Fibroblast of lung (primary cell): Measurements from ENCODE around the gene WDR81. TPM values are rescaled to one million over a fixed set of nuclear protein-coding genes. Genes with fewer than 3 reads are reported as not detected.

ENCODE experiments used
- DNase-seq, 2 donors: peaks; one replicate each; pipeline versions ENCODE4 v3.0.0 to v3.0.0-alpha.2; 2010; ENCODE audit warnings: low read depth in 2 of 2
- H2AFZ ChIP-seq: 2 replicates; pipeline ENCODE4 v1.5.1; 2012; ENCODE audit warnings: low read length, control low read depth, inconsistent platforms
- H3K27ac ChIP-seq: 2 replicates; pipeline ENCODE4 v1.5.1; 2011; ENCODE audit warnings: low read length, control low read depth; ENCODE audit not compliant: insufficient read depth
- H3K27me3 ChIP-seq: 2 replicates; pipeline ENCODE4 v1.5.1; 2011; ENCODE audit warnings: mild to moderate bottlenecking, low read length; ENCODE audit not compliant: control insufficient read depth, insufficient read depth
- H3K36me3 ChIP-seq: 2 replicates; pipeline ENCODE4 v1.5.1; 2011; ENCODE audit warnings: low read length; ENCODE audit not compliant: control insufficient read depth, insufficient read depth
- H3K4me1 ChIP-seq: 2 replicates; pipeline ENCODE4 v1.5.1; 2011; ENCODE audit warnings: low read length; ENCODE audit not compliant: control insufficient read depth, insufficient read depth; ENCODE audit errors: extremely low read depth
- H3K4me2 ChIP-seq: 2 replicates; pipeline ENCODE4 v1.5.1; 2011; ENCODE audit warnings: low read length, control low read depth; ENCODE audit not compliant: insufficient read depth; ENCODE audit errors: extremely low read depth
- H3K4me3 ChIP-seq, 4 experiments: fragments of 200-600 bp in 1 of 4; sonication (generic) in 1 of 4; replicated peaks in 1 of 4; 2 replicates each; pipeline ENCODE4 v1.5.1; 2011 to 2016; ENCODE audit warnings: low read length in 4 of 4, low read depth in 3 of 4, mild to moderate bottlenecking in 3 of 4, control low read depth in 2 of 4, inconsistent platforms in 1 of 4, mixed read lengths in 1 of 4; ENCODE audit not compliant: insufficient read depth in 1 of 4; ENCODE audit errors: control extremely low read depth in 1 of 4
- H3K79me2 ChIP-seq: 2 replicates; pipeline ENCODE4 v1.5.1; 2012; ENCODE audit warnings: mild to moderate bottlenecking, low read length, inconsistent platforms; ENCODE audit not compliant: control insufficient read depth, insufficient read depth
- H3K9ac ChIP-seq: 2 replicates; pipeline ENCODE4 v1.5.1; 2011; ENCODE audit warnings: mild to moderate bottlenecking, low read length, control low read depth; ENCODE audit not compliant: insufficient read depth
- H3K9me3 ChIP-seq: 2 replicates; pipeline ENCODE4 v1.5.1; 2012; ENCODE audit warnings: low read depth, low read length; ENCODE audit not compliant: control insufficient read depth, insufficient read depth
- H4K20me1 ChIP-seq: 2 replicates; pipeline ENCODE4 v1.5.1; 2011; ENCODE audit warnings: low read length; ENCODE audit not compliant: control insufficient read depth, insufficient read depth; ENCODE audit errors: extremely low read depth
- EZH2 ChIP-seq: IDR thresholded peaks from 2 replicates; pipeline ENCODE4 v1.5.1; 2012; ENCODE audit warnings: low read length, control low read depth, mild to moderate bottlenecking; ENCODE audit errors: missing control alignments
- polyA plus RNA-seq, 2 donors: library from polyadenylated mRNA; depleted of rRNA in 1 of 2; stranded (reverse) in 1 of 2; unstranded in 1 of 2; fragments of >200 nt; gene quantifications; 2 replicates each; pipeline ENCODE4 v1.2.1, GENCODE V29; 2011 to 2012; ENCODE audit warnings: missing spikeins in 1 of 2
- total RNA-seq: library from RNA; depleted of rRNA; stranded (reverse); fragments of >200 nt; gene quantifications from 2 replicates; pipeline ENCODE4 v1.2.1, GENCODE V29; 2014
- TF ChIP-seq, protein P1 (sequence below), 2 donors: IDR thresholded peaks in 1 of 2; conservative IDR thresholded peaks in 1 of 2; 1 replicate in 1 of 2; 2 replicates in 1 of 2; pipeline ENCODE4 v1.5.1; 2011 to 2012; ENCODE audit warnings: low read length in 2 of 2, control low read depth in 1 of 2, inconsistent platforms in 1 of 2, low read depth in 1 of 2, mild to moderate bottlenecking in 1 of 2

The WDR81 gene
- total and polyA plus RNA-seq, 2 donors (not counting 1 experiment from before 2014, with no cell fraction given): 5.4 to 31.5 TPM

DNA sequence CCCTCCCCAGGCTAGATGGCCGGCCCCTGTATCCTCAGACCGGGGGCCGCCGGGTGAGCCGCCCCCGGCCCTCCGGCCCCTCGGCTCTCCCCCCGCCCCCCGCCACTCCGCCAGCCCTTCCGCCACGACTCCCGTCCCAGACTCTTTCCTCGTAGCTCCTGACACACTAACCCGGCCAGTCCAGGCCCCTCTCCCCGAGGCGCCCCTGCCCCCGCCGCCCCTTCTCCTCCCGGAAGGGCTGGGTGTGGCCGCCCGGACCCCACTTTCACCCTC is 8.8 kb upstream of the WDR81 start:
- Histone ChIP-seq H3K9ac (peak overlapping the region; percentile 99), H4K20me1 (peaks cover 12% of the 10 kb centered on the region), H3K4me3 (peak overlapping the region; percentile 78 to 98 (median 84)), H3K4me2 (no peak overlapping the region), H3K4me1 (peaks cover 30% of the 10 kb centered on the region), H3K9me3 (no peaks in the 10 kb centered on the region), H3K27me3 (no peaks in the 10 kb centered on the region), H3K36me3 (peaks cover 25% of the 10 kb centered on the region), H3K79me2 (peaks cover 41% of the 10 kb centered on the region), H3K27ac (peak overlapping the region; percentile 99), H2AFZ (no peak overlapping the region)
- TF ChIP-seq, protein P1, sequence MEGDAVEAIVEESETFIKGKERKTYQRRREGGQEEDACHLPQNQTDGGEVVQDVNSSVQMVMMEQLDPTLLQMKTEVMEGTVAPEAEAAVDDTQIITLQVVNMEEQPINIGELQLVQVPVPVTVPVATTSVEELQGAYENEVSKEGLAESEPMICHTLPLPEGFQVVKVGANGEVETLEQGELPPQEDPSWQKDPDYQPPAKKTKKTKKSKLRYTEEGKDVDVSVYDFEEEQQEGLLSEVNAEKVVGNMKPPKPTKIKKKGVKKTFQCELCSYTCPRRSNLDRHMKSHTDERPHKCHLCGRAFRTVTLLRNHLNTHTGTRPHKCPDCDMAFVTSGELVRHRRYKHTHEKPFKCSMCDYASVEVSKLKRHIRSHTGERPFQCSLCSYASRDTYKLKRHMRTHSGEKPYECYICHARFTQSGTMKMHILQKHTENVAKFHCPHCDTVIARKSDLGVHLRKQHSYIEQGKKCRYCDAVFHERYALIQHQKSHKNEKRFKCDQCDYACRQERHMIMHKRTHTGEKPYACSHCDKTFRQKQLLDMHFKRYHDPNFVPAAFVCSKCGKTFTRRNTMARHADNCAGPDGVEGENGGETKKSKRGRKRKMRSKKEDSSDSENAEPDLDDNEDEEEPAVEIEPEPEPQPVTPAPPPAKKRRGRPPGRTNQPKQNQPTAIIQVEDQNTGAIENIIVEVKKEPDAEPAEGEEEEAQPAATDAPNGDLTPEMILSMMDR (conservative IDR thresholded peaks at IDR 0.05 in 1 of 2, IDR thresholded peaks at IDR 0.05 in 1 of 2; ENCODE audit: low read depth in 1 of 2, low read length in 2 of 2): no peak
- no peak for TF ChIP-seq EZH2
- no peak for DNase-seq

DNA sequence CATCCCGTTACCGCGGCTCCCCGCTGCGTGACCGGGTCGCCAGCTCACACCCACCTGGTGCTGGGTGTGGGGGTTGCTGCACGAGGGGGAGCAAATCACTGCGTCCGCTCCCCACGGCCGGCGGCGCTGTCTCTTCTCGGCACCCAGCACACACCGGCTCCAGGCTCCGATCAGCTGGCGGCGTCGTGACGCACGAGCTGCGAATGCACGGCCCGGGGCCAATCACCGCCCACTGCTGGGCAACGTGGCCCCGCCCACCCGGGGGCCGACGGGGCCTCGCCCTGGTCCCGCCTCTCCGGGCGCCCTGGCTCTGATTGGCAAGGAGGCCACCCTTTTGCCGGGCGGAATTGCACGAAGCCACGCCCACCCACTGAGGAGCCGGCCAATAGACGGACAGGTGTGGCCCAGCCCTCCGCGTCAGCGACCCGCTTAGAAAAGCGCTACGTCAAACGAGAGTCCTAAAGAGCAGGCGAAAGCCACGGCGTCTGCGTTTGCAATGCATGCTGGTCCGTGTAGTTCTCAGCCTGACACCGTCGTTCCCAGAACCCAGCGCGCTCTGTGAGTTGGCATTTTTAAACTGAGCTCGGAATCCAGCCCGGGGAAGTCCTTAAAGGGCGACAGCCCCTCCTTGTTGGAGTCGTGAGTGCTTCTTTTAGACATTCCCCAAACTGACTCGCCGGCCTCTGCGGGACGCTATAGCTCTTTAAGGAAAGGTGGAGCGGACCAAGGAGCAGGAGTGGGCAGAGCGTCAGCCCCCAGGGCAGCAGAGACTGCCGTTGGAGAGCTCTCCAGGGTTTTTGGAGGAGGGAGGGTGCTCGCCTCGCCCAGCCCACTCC is 8.2 kb upstream of the WDR81 start:
- H3K9ac ChIP-seq: peak overlapping the region; percentile 99
- peak; percentile 100 for DNase-seq
- peak overlapping the region; percentile 82 to 98 (median 91) for H3K4me3 ChIP-seq
- peaks cover 30% of the 10 kb centered on the region for H3K4me1 ChIP-seq
- H3K79me2 ChIP-seq: peaks cover 39% of the 10 kb centered on the region
- peaks cover 25% of the 10 kb centered on the region for H3K36me3 ChIP-seq
- H4K20me1 ChIP-seq: peaks cover 12% of the 10 kb centered on the region
- no peaks in the 10 kb centered on the region for H3K9me3 ChIP-seq
- peak overlapping the region; percentile 99 for H3K27ac ChIP-seq
- H3K4me2 ChIP-seq: peak overlapping the region; percentile 87
- TF ChIP-seq EZH2: no peak
- TF ChIP-seq, protein P1 (conservative IDR thresholded peaks at IDR 0.05 in 1 of 2, IDR thresholded peaks at IDR 0.05 in 1 of 2; ENCODE audit: low read depth in 1 of 2, low read length in 2 of 2): peak; percentile 7 to 10
- H2AFZ ChIP-seq: no peak overlapping the region
- no peaks in the 10 kb centered on the region for H3K27me3 ChIP-seq

DNA sequence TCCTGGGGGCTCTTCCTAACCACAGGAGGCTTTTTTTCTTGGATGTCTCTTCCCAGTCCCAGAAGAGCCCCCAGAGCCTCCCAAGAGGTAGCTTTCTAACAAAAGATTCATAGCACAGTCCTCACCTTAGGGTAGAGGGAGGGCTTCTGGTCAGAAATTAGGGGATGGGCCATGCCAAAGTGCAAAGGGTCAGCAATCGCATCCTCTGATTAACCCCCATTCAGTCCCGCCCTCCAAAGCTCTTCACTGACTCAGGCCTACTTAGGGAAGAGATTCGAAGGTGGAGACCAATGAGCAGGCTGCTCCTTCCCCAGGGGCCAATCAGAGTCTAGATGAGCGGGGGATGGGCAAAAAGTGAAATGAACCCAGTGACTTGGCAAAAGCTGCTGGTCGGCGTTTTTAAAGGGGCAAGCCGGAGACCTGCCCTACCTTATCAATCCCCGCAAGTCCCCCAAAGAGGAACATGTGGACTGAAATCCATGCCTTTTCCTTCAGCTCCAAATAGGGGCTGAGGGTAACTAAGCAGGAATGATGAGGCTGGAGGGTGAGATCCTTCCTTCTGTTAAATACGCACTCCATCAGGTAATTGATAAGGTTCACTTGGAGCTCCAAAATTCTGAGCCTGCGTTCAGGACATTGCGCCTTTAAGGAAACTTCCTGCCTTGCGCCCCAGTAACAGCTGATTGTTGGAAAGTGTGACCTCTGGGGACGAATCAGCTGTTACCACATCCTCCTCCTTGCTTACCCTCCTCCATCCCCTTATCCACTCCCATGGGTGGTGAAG is 7.4 kb upstream of the WDR81 start:
- H3K27me3 ChIP-seq: no peaks in the 10 kb centered on the region
- peak overlapping the region; percentile 88 for H3K9ac ChIP-seq
- TF ChIP-seq, protein P1 (conservative IDR thresholded peaks at IDR 0.05 in 1 of 2, IDR thresholded peaks at IDR 0.05 in 1 of 2; ENCODE audit: low read depth in 1 of 2, low read length in 2 of 2): no peak
- no peak for TF ChIP-seq EZH2
- H3K79me2 ChIP-seq: peaks cover 35% of the 10 kb centered on the region
- H3K27ac ChIP-seq: peak overlapping the region; percentile 99
- H3K4me2 ChIP-seq: peak overlapping the region; percentile 100
- H3K4me3 ChIP-seq: peak overlapping the region; percentile 63 to 95 (median 78)
- peak; percentile 99 for DNase-seq
- peaks cover 11% of the 10 kb centered on the region for H4K20me1 ChIP-seq
- H3K9me3 ChIP-seq: no peaks in the 10 kb centered on the region
- peaks cover 22% of the 10 kb centered on the region for H3K36me3 ChIP-seq
- peaks cover 30% of the 10 kb centered on the region for H3K4me1 ChIP-seq
- H2AFZ ChIP-seq: peak overlapping the region; percentile 56
